A549 (cell line): ENCODE measurements around the gene PITPNM3. TPM values are rescaled to one million over a fixed set of nuclear protein-coding genes. Genes with fewer than 3 reads are reported as not detected.

Source experiments
- ATAC-seq, 2 experiments: fragments of 200-7000 bp in 1 of 2; fragments of >200 bp in 1 of 2; cut with Nextera tagmentation in 1 of 2; cut with Tn5 transposase in 1 of 2; 3 replicates each; pipeline versions ENCODE4 v1.8.0 to v1.9.1; 2018 to 2020; ENCODE audit warnings: mild to moderate bottlenecking in 1 of 2, moderate library complexity in 1 of 2
- CTCF ChIA-PET: fragments of 300-600 bp; sonication (Branson Sonifier 250); formaldehyde crosslinking; extraction: SDS; loops from one replicate; lab custom pipeline; 2021; ENCODE audit warnings: antibody characterized with exemption, inconsistent platforms; lab: Yijun Ruan, JAX
- POLR2A ChIA-PET: fragments of 350-600 bp; formaldehyde crosslinking; extraction: SDS; loops from one replicate; lab custom pipeline; 2021; ENCODE audit warnings: antibody characterized with exemption, inconsistent platforms; lab: Yijun Ruan, JAX
- DNase-seq, 2 experiments: peaks; one replicate each; pipeline versions ENCODE4 v3.0.0 to v3.0.0-alpha.2; 2011 to 2016; ENCODE audit warnings: low read depth in 1 of 2, low spot score in 1 of 2
- FAIRE-seq: peaks from 2 replicates; lab custom pipeline; 2011; peaks lifted over from hg19 to GRCh38; lab: Jason Lieb, UNC
- H3K27ac ChIP-seq, 2 experiments: fragments of >200 bp; sonication (Bioruptor Twin); formaldehyde crosslinking; 3 replicates each; pipeline ENCODE4 v1.5.1; 2016 to 2017
- H3K4me1 ChIP-seq: fragments of >200 bp; sonication (Bioruptor Twin); formaldehyde crosslinking; 3 replicates; pipeline ENCODE4 v1.6.1; 2016
- H3K4me2 ChIP-seq: fragments of >200 bp; sonication (Bioruptor Twin); formaldehyde crosslinking; 3 replicates; pipeline ENCODE4 v1.6.1; 2016
- H3K4me3 ChIP-seq: fragments of >200 bp; sonication (Bioruptor Twin); formaldehyde crosslinking; 3 replicates; pipeline ENCODE4 v1.5.1; 2016
- H3K9me3 ChIP-seq: fragments of >200 bp; sonication (Bioruptor Twin); formaldehyde crosslinking; 3 replicates; pipeline ENCODE4 v1.6.1; 2016
- BHLHE40 ChIP-seq: IDR thresholded peaks from 2 replicates; pipeline ENCODE4 v1.6.1; 2012; ENCODE audit warnings: low read depth, low read length, inconsistent platforms
- CBX8 ChIP-seq: fragments of 200-600 bp; sonication (generic); IDR thresholded peaks from 2 replicates; pipeline ENCODE4 v1.6.1; 2016
- EHMT2 ChIP-seq: fragments of 200-600 bp; sonication (generic); IDR thresholded peaks from 2 replicates; pipeline ENCODE4 v1.6.1; 2016; ENCODE audit warnings: antibody characterized with exemption, low read depth, mild to moderate bottlenecking, moderate library complexity
- EP300 ChIP-seq, 2 experiments: fragments of >200 bp; sonication (Bioruptor Twin); formaldehyde crosslinking; IDR thresholded peaks; 2 replicates in 1 of 2; 3 replicates in 1 of 2; pipeline ENCODE4 v1.6.1; 2016 to 2017
- FOSB ChIP-seq: fragments of 250-450 bp; sonication (Bioruptor Pico); IDR thresholded peaks from 2 replicates; pipeline ENCODE4 v1.5.0; 2020; ENCODE audit warnings: mild to moderate bottlenecking, moderate library complexity
- HDAC2 ChIP-seq: fragments of 200-600 bp; sonication (generic); IDR thresholded peaks from 2 replicates; pipeline ENCODE4 v1.6.1; 2016
- JUN ChIP-seq, 2 experiments: fragments of >200 bp; sonication (Bioruptor Twin); formaldehyde crosslinking; IDR thresholded peaks; 2 replicates in 1 of 2; 3 replicates in 1 of 2; pipeline ENCODE4 v1.6.1; 2016 to 2017
- JUNB ChIP-seq: fragments of >200 bp; sonication (Bioruptor Twin); formaldehyde crosslinking; IDR thresholded peaks from 2 replicates; pipeline ENCODE4 v1.6.1; 2016
- KDM1A ChIP-seq: fragments of 200-600 bp; sonication (generic); IDR thresholded peaks from 2 replicates; pipeline ENCODE4 v1.6.1; 2016; ENCODE audit warnings: low read depth, mild to moderate bottlenecking
- KDM5A ChIP-seq: fragments of 200-600 bp; sonication (generic); IDR thresholded peaks from 2 replicates; pipeline ENCODE4 v1.6.1; 2016; ENCODE audit warnings: antibody characterized with exemption, mild to moderate bottlenecking
- MAZ ChIP-seq: fragments of 150-350 bp; IDR thresholded peaks from 2 replicates; pipeline ENCODE4 v1.6.1; 2014; ENCODE audit warnings: antibody characterized with exemption, low read depth, low read length, borderline replicate concordance
- MYC ChIP-seq: IDR thresholded peaks from 2 replicates; pipeline ENCODE4 v1.6.1; 2012; ENCODE audit warnings: mild to moderate bottlenecking, inconsistent platforms, low read length, improper control_type of control experiment, borderline replicate concordance
- POLR2A ChIP-seq: IDR thresholded peaks from 2 replicates; pipeline ENCODE4 v1.6.1; 2012; ENCODE audit warnings: mild to moderate bottlenecking, low read length
- RFX5 ChIP-seq: fragments of 450-650 bp; IDR thresholded peaks from 2 replicates; pipeline ENCODE4 v1.7.1; 2014; ENCODE audit warnings: antibody characterized with exemption, mild to moderate bottlenecking, moderate library complexity
- SREBF2 ChIP-seq: fragments of 450-650 bp; IDR thresholded peaks from 2 replicates; pipeline ENCODE4 v1.6.1; 2014; ENCODE audit warnings: mild to moderate bottlenecking, moderate library complexity
- ZFP36 ChIP-seq: fragments of 450-650 bp; IDR thresholded peaks from 2 replicates; pipeline ENCODE4 v1.6.1; 2014; ENCODE audit warnings: borderline replicate concordance; ENCODE audit not compliant: partially characterized antibody
- ZSCAN20 ChIP-seq: fragments of 250-450 bp; sonication (Bioruptor Pico); IDR thresholded peaks from 2 replicates; pipeline ENCODE4 v1.8.0; 2022; ENCODE audit warnings: mild to moderate bottlenecking, moderate library complexity
- WGBS: methylation state at CpG from one replicate; pipeline ENCODE4 v1.1.6; 2017; ENCODE audit errors: missing lambda C conversion rate; 5-methylcytosine and 5-hydroxymethylcytosine counted together
- polyA plus RNA-seq, 4 experiments: library from polyadenylated mRNA; depleted of rRNA in 3 of 4; stranded (reverse); fragments of >200 nt; fragmentation: RNase III in 1 of 4; extraction: RNeasy Plus Mini Kit Qiagen cat#74134 plus additional on column Dnase treatment in 1 of 4; gene quantifications; 2 replicates in 3 of 4; 3 replicates in 1 of 4; pipeline ENCODE4 v1.2.3, GENCODE V29; 2011 to 2017
- TF ChIP-seq, protein P1 (sequence below): fragments of 200-600 bp; sonication (generic); IDR thresholded peaks from 2 replicates; pipeline ENCODE4 v1.6.1; 2016; ENCODE audit warnings: antibody characterized with exemption, mild to moderate bottlenecking, moderate library complexity
- TF ChIP-seq, protein P2 (sequence below): fragments of >200 bp; sonication (Bioruptor Twin); formaldehyde crosslinking; IDR thresholded peaks from 2 replicates; pipeline ENCODE4 v1.6.1; 2016
- TF ChIP-seq, protein P3 (sequence below): IDR thresholded peaks from 2 replicates; pipeline ENCODE4 v1.6.1; 2012
- TF ChIP-seq, protein P4 (sequence below): IDR thresholded peaks from 2 replicates; pipeline ENCODE4 v1.6.1; 2012; ENCODE audit warnings: low read depth, borderline replicate concordance

The PITPNM3 gene
- polyA plus RNA-seq, 2 of the 4 experiments (the other 2 are of a cell fraction): 0.80 to 2.2 TPM

DNA sequence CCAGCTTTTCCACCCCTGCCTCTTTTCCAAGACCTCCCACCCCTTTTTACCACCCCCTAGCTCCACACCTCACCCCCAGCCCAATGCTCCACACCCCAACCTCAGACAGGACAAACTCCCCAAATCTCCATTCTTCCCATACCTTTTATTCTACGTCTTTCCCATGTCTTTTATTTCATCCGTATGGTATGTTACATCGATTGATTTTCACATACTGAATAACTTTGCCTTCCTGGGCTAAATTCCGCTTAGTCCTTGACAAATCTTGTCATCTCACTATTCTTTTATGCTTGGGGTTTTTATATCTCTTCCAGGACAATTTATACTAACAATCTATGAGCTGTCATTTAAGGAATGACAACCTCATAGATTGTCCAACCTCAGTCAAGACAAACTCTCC lies 46.4 kb downstream of the PITPNM3 start:
- Histone ChIP-seq H3K4me3 (no peak overlapping the region), H3K27ac (peak overlapping the region in 1 of 2 experiments; percentile 83; a peak in 3 of 6 replicates), H3K9me3 (no peaks in the 10 kb centered on the region), H3K4me2 (peak overlapping the region; percentile 17; the same call in 1 of the 3 replicates), H3K4me1 (peaks cover 54% of the 10 kb centered on the region)
- ChIA-PET CTCF (interaction anchor here (1.2 to 6.7 kb wide), 2 partner anchors 37 to 40 kb away, joined by 3 to 46 read pairs; no protein-coding TSS in a partner anchor), POLR2A (no interaction called here)
- WGBS: 87% methylated on average over 4 of the region's 4 CpGs
- no peak for ATAC-seq
- DNase-seq: no peak
- TF ChIP-seq ZFP36: no peak
- no peak for FAIRE-seq

DNA sequence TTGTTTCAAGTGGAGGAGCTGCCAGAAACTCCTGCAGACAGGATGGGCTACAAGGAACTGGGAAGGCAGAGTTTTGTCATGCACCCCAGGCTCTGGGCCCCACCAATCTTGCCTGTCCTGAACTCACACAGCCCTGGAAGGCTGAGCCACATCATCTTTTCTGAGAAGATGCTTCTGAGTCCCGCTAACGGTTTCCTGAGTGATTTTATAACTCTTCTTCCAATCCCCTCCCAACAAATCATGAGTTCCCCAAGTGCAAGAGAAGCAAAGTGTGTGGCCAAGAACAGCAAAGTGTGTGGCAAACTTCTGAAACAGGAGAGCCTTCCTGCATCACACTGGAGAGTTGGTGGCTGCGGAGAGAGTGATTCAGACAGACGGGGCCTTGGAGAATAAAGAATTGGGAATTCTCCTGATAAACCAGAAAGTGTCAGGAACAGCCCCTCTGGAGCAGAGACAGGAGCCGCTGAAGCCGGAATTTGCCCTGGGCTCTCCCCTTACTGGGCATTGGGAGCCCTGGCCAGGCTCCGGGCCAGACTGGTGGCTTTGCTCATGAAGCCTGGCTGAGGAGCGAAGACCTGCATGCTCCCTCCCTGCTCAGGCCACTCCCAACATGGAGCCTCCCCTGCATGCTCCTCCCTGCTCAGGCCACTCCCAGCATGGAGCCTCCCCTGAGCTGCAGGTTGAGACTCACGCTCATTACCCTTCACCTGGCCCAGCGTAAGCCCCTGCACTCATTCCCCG lies 47.2 kb downstream of the PITPNM3 start:
- POLR2A ChIA-PET: no interaction called here
- H3K27ac ChIP-seq: peak overlapping the region in 1 of 2 experiments; percentile 83; a peak in 3 of 6 replicates
- no peak overlapping the region for H3K4me2 ChIP-seq
- FAIRE-seq: no peak
- H3K9me3 ChIP-seq: no peaks in the 10 kb centered on the region
- CTCF ChIA-PET: interaction anchor here (0.8 to 6.7 kb wide), 4 partner anchors 12 to 48 kb away, joined by 3 to 46 read pairs (median 3); no protein-coding TSS in a partner anchor
- 93% methylated on average over 11 of the region's 11 CpGs for WGBS
- no peak for DNase-seq
- ATAC-seq: no peak
- TF ChIP-seq MYC (no peak), KDM5A (no peak), JUNB (no peak), FOSB (CRISPR knock-in tag) (no peak), POLR2A (no peak), RFX5 (no peak), SREBF2 (no peak), BHLHE40 (no peak), HDAC2 (no peak), MAZ (no peak), EHMT2 (no peak), ZSCAN20 (CRISPR knock-in tag) (no peak), JUN (IDR thresholded peaks at IDR 0.05) (no peak), EP300 (IDR thresholded peaks at IDR 0.05) (no peak), KDM1A (no peak), CBX8 (no peak)
- TF ChIP-seq, protein P1, sequence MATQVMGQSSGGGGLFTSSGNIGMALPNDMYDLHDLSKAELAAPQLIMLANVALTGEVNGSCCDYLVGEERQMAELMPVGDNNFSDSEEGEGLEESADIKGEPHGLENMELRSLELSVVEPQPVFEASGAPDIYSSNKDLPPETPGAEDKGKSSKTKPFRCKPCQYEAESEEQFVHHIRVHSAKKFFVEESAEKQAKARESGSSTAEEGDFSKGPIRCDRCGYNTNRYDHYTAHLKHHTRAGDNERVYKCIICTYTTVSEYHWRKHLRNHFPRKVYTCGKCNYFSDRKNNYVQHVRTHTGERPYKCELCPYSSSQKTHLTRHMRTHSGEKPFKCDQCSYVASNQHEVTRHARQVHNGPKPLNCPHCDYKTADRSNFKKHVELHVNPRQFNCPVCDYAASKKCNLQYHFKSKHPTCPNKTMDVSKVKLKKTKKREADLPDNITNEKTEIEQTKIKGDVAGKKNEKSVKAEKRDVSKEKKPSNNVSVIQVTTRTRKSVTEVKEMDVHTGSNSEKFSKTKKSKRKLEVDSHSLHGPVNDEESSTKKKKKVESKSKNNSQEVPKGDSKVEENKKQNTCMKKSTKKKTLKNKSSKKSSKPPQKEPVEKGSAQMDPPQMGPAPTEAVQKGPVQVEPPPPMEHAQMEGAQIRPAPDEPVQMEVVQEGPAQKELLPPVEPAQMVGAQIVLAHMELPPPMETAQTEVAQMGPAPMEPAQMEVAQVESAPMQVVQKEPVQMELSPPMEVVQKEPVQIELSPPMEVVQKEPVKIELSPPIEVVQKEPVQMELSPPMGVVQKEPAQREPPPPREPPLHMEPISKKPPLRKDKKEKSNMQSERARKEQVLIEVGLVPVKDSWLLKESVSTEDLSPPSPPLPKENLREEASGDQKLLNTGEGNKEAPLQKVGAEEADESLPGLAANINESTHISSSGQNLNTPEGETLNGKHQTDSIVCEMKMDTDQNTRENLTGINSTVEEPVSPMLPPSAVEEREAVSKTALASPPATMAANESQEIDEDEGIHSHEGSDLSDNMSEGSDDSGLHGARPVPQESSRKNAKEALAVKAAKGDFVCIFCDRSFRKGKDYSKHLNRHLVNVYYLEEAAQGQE: no peak
- TF ChIP-seq, protein P2, sequence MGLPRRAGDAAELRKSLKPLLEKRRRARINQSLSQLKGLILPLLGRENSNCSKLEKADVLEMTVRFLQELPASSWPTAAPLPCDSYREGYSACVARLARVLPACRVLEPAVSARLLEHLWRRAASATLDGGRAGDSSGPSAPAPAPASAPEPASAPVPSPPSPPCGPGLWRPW: no peak
- TF ChIP-seq, protein P3, sequence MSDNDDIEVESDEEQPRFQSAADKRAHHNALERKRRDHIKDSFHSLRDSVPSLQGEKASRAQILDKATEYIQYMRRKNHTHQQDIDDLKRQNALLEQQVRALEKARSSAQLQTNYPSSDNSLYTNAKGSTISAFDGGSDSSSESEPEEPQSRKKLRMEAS: no peak
- TF ChIP-seq, protein P4, sequence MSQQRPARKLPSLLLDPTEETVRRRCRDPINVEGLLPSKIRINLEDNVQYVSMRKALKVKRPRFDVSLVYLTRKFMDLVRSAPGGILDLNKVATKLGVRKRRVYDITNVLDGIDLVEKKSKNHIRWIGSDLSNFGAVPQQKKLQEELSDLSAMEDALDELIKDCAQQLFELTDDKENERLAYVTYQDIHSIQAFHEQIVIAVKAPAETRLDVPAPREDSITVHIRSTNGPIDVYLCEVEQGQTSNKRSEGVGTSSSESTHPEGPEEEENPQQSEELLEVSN: no peak
- TF ChIP-seq, all 56 proteins: peak for 0
- no peak overlapping the region for H3K4me3 ChIP-seq
- peaks cover 54% of the 10 kb centered on the region for H3K4me1 ChIP-seq
